ENCODE data around the gene SNX3.

Gene SNX3

GRCh38 chr6:108166664-108167448, 94.0 kb downstream of the SNX3 start:
- no peak overlapping the region for H4K12ac ChIP-seq (ENCODE audit: low read depth, low read length)
- H2BK12ac ChIP-seq (ENCODE audit: low read length), result no peak overlapping the region
- no peak overlapping the region for H3K23ac ChIP-seq (ENCODE audit: low read length)
- no peak overlapping the region for H2BK5ac ChIP-seq (ENCODE audit: low read depth, low read length, poor library complexity)
- H3K4me2 ChIP-seq (ENCODE audit: low read length), result peak overlapping the region; percentile 47
- no peak overlapping the region for H4K91ac ChIP-seq (ENCODE audit: low read depth, low read length)
- H3K9ac ChIP-seq (ENCODE audit: low read length), result no peak overlapping the region
- no peaks in the 10 kb centered on the region for H3K79me2 ChIP-seq (ENCODE audit: control insufficient read depth, insufficient read depth, low read length, poor library complexity)
- no peak overlapping the region for H3K27ac ChIP-seq (ENCODE audit: low read depth, low read length)
- H3K9me3 ChIP-seq (ENCODE audit: insufficient read depth, low read depth, low read length), result peaks cover under 1% of the 10 kb centered on the region
- H2AK5ac ChIP-seq (ENCODE audit: low read length), result no peak overlapping the region
- no peak overlapping the region for H3K4me3 ChIP-seq (ENCODE audit: low read depth, low read length)
- no peak overlapping the region for H3K14ac ChIP-seq (ENCODE audit: low read length)
- H3K4me1 ChIP-seq (ENCODE audit: control insufficient read depth in 1 of 2, insufficient read depth in 2 of 2, low read length in 2 of 2), result peaks cover 33 to 37% of the 10 kb centered on the region in 2 experiments
- peaks cover 99% of the 10 kb centered on the region for H3K27me3 ChIP-seq (ENCODE audit: insufficient read depth, low read length)
- no peak overlapping the region for H2AFZ ChIP-seq (ENCODE audit: insufficient read depth, low read length, poor library complexity)
- no peak overlapping the region for H3K4ac ChIP-seq (ENCODE audit: low read depth, low read length)
- H3K36me3 ChIP-seq (ENCODE audit: control insufficient read depth in 1 of 2, insufficient read depth in 2 of 2, low read length in 2 of 2), result no peaks in the 10 kb centered on the region
- DNase-seq, result no peak
- H4K8ac ChIP-seq (ENCODE audit: low read depth, low read length), result no peak overlapping the region
- no CpG with 5 or more reads among the region's 58 CpGs for WGBS (ENCODE audit: extremely low coverage, insufficient coverage, insufficient read length)
- no peak overlapping the region for H2BK120ac ChIP-seq (ENCODE audit: insufficient read depth, low read length, poor library complexity)
- H3K79me1 ChIP-seq (ENCODE audit: low read length), result no peaks in the 10 kb centered on the region
- H3K18ac ChIP-seq (ENCODE audit: low read length), result no peak overlapping the region

- Histone ChIP-seq H3K79me2 (ENCODE audit: control insufficient read depth, insufficient read depth, low read length, poor library complexity) (no peaks in the 10 kb centered on the region), H3K27ac (ENCODE audit: low read depth, low read length) (no peak within 1 kb of the TSS), H3K27me3 (ENCODE audit: insufficient read depth, low read length) (peaks cover 99% of the 10 kb centered on the region), H2BK12ac (ENCODE audit: low read length) (no peak within 1 kb of the TSS), H3K4me3 (ENCODE audit: low read depth, low read length) (no peak within 1 kb of the TSS), H2AFZ (ENCODE audit: insufficient read depth, low read length, poor library complexity) (no peak within 1 kb of the TSS), H4K91ac (ENCODE audit: low read depth, low read length) (no peak within 1 kb of the TSS), H4K12ac (ENCODE audit: low read depth, low read length) (no peak within 1 kb of the TSS), H3K36me3 (ENCODE audit: control insufficient read depth in 1 of 2, insufficient read depth in 2 of 2, low read length in 2 of 2) (no peaks in the 10 kb centered on the region), H3K4me1 (ENCODE audit: control insufficient read depth in 1 of 2, insufficient read depth in 2 of 2, low read length in 2 of 2) (peaks cover 33 to 37% of the 10 kb centered on the region in 2 experiments), H4K8ac (ENCODE audit: low read depth, low read length) (no peak within 1 kb of the TSS), H3K18ac (ENCODE audit: low read length) (no peak within 1 kb of the TSS), H2BK120ac (ENCODE audit: insufficient read depth, low read length, poor library complexity) (no peak within 1 kb of the TSS), H3K9me3 (ENCODE audit: insufficient read depth, low read depth, low read length) (no peaks in the 10 kb centered on the region), H3K4me2 (ENCODE audit: low read length) (peak within 1 kb of the TSS; percentile 45), H2BK5ac (ENCODE audit: low read depth, low read length, poor library complexity) (no peak within 1 kb of the TSS), H3K23ac (ENCODE audit: low read length) (no peak within 1 kb of the TSS), H3K4ac (ENCODE audit: low read depth, low read length) (no peak within 1 kb of the TSS), H3K14ac (ENCODE audit: low read length) (no peak within 1 kb of the TSS), H2AK5ac (ENCODE audit: low read length) (no peak within 1 kb of the TSS), H3K79me1 (ENCODE audit: low read length) (no peaks in the 10 kb centered on the region), H3K9ac (ENCODE audit: low read length) (no peak within 1 kb of the TSS)
- no peak for DNase-seq
- no CpG with 5 or more reads among the region's 54 CpGs for WGBS (ENCODE audit: extremely low coverage, insufficient coverage, insufficient read length)
Measured at GRCh38 chr6:108165714-108166663, 94.9 kb downstream of the SNX3 start, which contains the start of gene NR2E1. Gene NR2E1 (plus strand): TSS chr6:108166022. CDS start chr6:108166766, 744 bp downstream.

GRCh38 chr6:108164815-108165706, 95.8 kb downstream of the SNX3 start:
- no CpG with 5 or more reads among the region's 69 CpGs for WGBS (ENCODE audit: extremely low coverage, insufficient coverage, insufficient read length)
- no peak overlapping the region for H3K14ac ChIP-seq (ENCODE audit: low read length)
- H2AK5ac ChIP-seq (ENCODE audit: low read length), result no peak overlapping the region
- H2BK120ac ChIP-seq (ENCODE audit: insufficient read depth, low read length, poor library complexity), result no peak overlapping the region
- no peak overlapping the region for H2BK12ac ChIP-seq (ENCODE audit: low read length)
- no peaks in the 10 kb centered on the region for H3K36me3 ChIP-seq (ENCODE audit: control insufficient read depth in 1 of 2, insufficient read depth in 2 of 2, low read length in 2 of 2)
- no peak for DNase-seq
- no peaks in the 10 kb centered on the region for H3K9me3 ChIP-seq (ENCODE audit: insufficient read depth, low read depth, low read length)
- no peak overlapping the region for H3K4me3 ChIP-seq (ENCODE audit: low read depth, low read length)
- no peak overlapping the region for H4K91ac ChIP-seq (ENCODE audit: low read depth, low read length)
- no peak overlapping the region for H3K23ac ChIP-seq (ENCODE audit: low read length)
- no peaks in the 10 kb centered on the region for H3K79me2 ChIP-seq (ENCODE audit: control insufficient read depth, insufficient read depth, low read length, poor library complexity)
- H3K27me3 ChIP-seq (ENCODE audit: insufficient read depth, low read length), result peaks cover 98% of the 10 kb centered on the region
- H2AFZ ChIP-seq (ENCODE audit: insufficient read depth, low read length, poor library complexity), result no peak overlapping the region
- H3K9ac ChIP-seq (ENCODE audit: low read length), result no peak overlapping the region
- H3K18ac ChIP-seq (ENCODE audit: low read length), result no peak overlapping the region
- H3K4me2 ChIP-seq (ENCODE audit: low read length), result peak overlapping the region; percentile 45
- peaks cover 33 to 37% of the 10 kb centered on the region in 2 experiments for H3K4me1 ChIP-seq (ENCODE audit: control insufficient read depth in 1 of 2, insufficient read depth in 2 of 2, low read length in 2 of 2)
- H4K8ac ChIP-seq (ENCODE audit: low read depth, low read length), result no peak overlapping the region
- no peak overlapping the region for H3K4ac ChIP-seq (ENCODE audit: low read depth, low read length)
- H2BK5ac ChIP-seq (ENCODE audit: low read depth, low read length, poor library complexity), result no peak overlapping the region
- no peak overlapping the region for H3K27ac ChIP-seq (ENCODE audit: low read depth, low read length)
- no peaks in the 10 kb centered on the region for H3K79me1 ChIP-seq (ENCODE audit: low read length)
- H4K12ac ChIP-seq (ENCODE audit: low read depth, low read length), result no peak overlapping the region

GRCh38 chr6:108164543-108164814, 96.4 kb downstream of the SNX3 start:
- peak overlapping the region; percentile 45 for H3K4me2 ChIP-seq (ENCODE audit: low read length)
- H3K9ac ChIP-seq (ENCODE audit: low read length), result no peak overlapping the region
- no peak overlapping the region for H4K12ac ChIP-seq (ENCODE audit: low read depth, low read length)
- peaks cover 95% of the 10 kb centered on the region for H3K27me3 ChIP-seq (ENCODE audit: insufficient read depth, low read length)
- DNase-seq, result no peak
- H3K4ac ChIP-seq (ENCODE audit: low read depth, low read length), result no peak overlapping the region
- H3K27ac ChIP-seq (ENCODE audit: low read depth, low read length), result no peak overlapping the region
- no peak overlapping the region for H2BK5ac ChIP-seq (ENCODE audit: low read depth, low read length, poor library complexity)
- no peaks in the 10 kb centered on the region for H3K79me2 ChIP-seq (ENCODE audit: control insufficient read depth, insufficient read depth, low read length, poor library complexity)
- no peak overlapping the region for H3K4me3 ChIP-seq (ENCODE audit: low read depth, low read length)
- no peak overlapping the region for H2BK12ac ChIP-seq (ENCODE audit: low read length)
- no peak overlapping the region for H4K8ac ChIP-seq (ENCODE audit: low read depth, low read length)
- H3K23ac ChIP-seq (ENCODE audit: low read length), result no peak overlapping the region
- no peak overlapping the region for H2AK5ac ChIP-seq (ENCODE audit: low read length)
- H3K4me1 ChIP-seq (ENCODE audit: control insufficient read depth in 1 of 2, insufficient read depth in 2 of 2, low read length in 2 of 2), result peaks cover 33 to 37% of the 10 kb centered on the region in 2 experiments
- H3K9me3 ChIP-seq (ENCODE audit: insufficient read depth, low read depth, low read length), result no peaks in the 10 kb centered on the region
- H3K14ac ChIP-seq (ENCODE audit: low read length), result no peak overlapping the region
- no peak overlapping the region for H4K91ac ChIP-seq (ENCODE audit: low read depth, low read length)
- no peaks in the 10 kb centered on the region for H3K79me1 ChIP-seq (ENCODE audit: low read length)
- H2BK120ac ChIP-seq (ENCODE audit: insufficient read depth, low read length, poor library complexity), result no peak overlapping the region
- H2AFZ ChIP-seq (ENCODE audit: insufficient read depth, low read length, poor library complexity), result no peak overlapping the region
- H3K36me3 ChIP-seq (ENCODE audit: control insufficient read depth in 1 of 2, insufficient read depth in 2 of 2, low read length in 2 of 2), result no peaks in the 10 kb centered on the region
- H3K18ac ChIP-seq (ENCODE audit: low read length), result no peak overlapping the region
- no CpG with 5 or more reads among the region's 17 CpGs for WGBS (ENCODE audit: extremely low coverage, insufficient coverage, insufficient read length)
